HEK293T (cell line): Measurements from ENCODE around the gene PSG5.
"Not testable (repeated sequence)": the region's sequence is repeated elsewhere in the genome, so short reads cannot be mapped to it uniquely, and the experiment has no call there.

ENCODE experiments used
- ELF4 ChIP-seq: fragments of 450-650 bp; IDR thresholded peaks from 2 replicates; pipeline ENCODE4 v1.6.1; 2017; ENCODE audit warnings: antibody characterized with exemption
- FOXK2 ChIP-seq: fragments of 450-650 bp; IDR thresholded peaks from 2 replicates; pipeline ENCODE4 v1.6.1; 2016; ENCODE audit warnings: mild to moderate bottlenecking
- HDGF ChIP-seq: fragments of 450-650 bp; IDR thresholded peaks from 2 replicates; pipeline ENCODE4 v1.6.1; 2017; ENCODE audit warnings: antibody characterized with exemption, borderline replicate concordance
- LEF1 ChIP-seq: fragments of 450-650 bp; IDR thresholded peaks from 2 replicates; pipeline ENCODE4 v1.6.1; 2017; ENCODE audit warnings: mild to moderate bottlenecking, borderline replicate concordance
- NFRKB ChIP-seq: fragments of 450-650 bp; IDR thresholded peaks from 2 replicates; pipeline ENCODE4 v1.6.1; 2016; ENCODE audit warnings: mild to moderate bottlenecking, moderate library complexity
- SUZ12 ChIP-seq: fragments of 450-650 bp; IDR thresholded peaks from 2 replicates; pipeline ENCODE4 v1.6.1; 2016; ENCODE audit warnings: mild to moderate bottlenecking

DNA sequence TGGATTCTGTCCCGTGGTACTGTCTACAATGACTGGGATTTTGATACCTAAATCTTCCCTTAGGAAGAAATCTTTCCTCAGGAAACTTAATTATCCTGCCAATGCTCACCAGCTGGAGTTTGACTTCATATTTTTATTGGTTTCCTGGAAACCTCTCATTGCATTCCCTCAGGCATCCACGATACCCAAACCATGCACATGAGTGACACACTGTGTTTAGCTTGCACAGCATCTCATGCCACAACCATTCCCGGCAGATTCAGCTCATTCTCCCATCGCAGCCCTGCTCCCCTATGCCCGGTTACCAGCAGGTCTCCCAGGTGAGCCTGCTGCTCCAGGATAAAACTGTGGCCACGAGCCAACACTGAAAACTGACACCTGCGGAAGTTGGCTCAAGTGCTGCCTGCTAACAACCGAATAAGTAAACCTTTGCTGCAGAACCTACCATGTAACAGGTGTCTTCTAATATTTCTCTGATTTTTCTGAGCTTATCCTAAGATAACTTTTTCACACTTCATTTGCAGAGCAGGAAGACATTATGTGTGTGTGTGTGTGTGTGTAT is 55.0 kb downstream of the PSG5 start:
- TF ChIP-seq HDGF, SUZ12, FOXK2, NFRKB, LEF1, ELF4: not testable (repeated sequence)
